Measurements from ENCODE around the gene SDSL.

The SDSL gene

GRCh38 chr12:113396828-113397496, 25.2 kb upstream of the SDSL start:
- DNase-seq, result no peak

- DNase-seq, result no peak
These were observed 24.5 kb upstream of the SDSL start for GRCh38 chr12:113397497-113398197.

GRCh38 chr12:113398346-113399290, 23.6 kb upstream of the SDSL start:
- DNase-seq, result no peak

- no peak for DNase-seq
These were observed 22.7 kb upstream of the SDSL start for GRCh38 chr12:113399490-113399889.

- DNase-seq, result no peak
These were observed 21.8 kb upstream of the SDSL start for GRCh38 chr12:113400362-113400761.

- DNase-seq, result no peak
These were observed 20.8 kb upstream of the SDSL start for GRCh38 chr12:113401066-113402000.

- DNase-seq, result no peak
These were observed 19.5 kb upstream of the SDSL start for GRCh38 chr12:113402586-113403260.

- no peak for DNase-seq
These were observed 18.5 kb upstream of the SDSL start, which contains the start of gene SDS for GRCh38 chr12:113403435-113404415. Gene SDS (minus strand): TSS chr12:113403887. CDS start chr12:113399708, 4,179 bp downstream.

- no peak for DNase-seq
These were observed 16.5 kb upstream of the SDSL start for GRCh38 chr12:113405694-113406093.

- no peak for DNase-seq
These were observed 14.1 kb upstream of the SDSL start for GRCh38 chr12:113407931-113408600.

GRCh38 chr12:113408756-113409298, 13.4 kb upstream of the SDSL start:
- DNase-seq, result no peak

- no peak for DNase-seq
These were observed 12.6 kb upstream of the SDSL start for GRCh38 chr12:113409462-113410124.

- DNase-seq, result peak; percentile 18
These were observed 8.7 kb upstream of the SDSL start for GRCh38 chr12:113413488-113413939.

GRCh38 chr12:113414519-113415038, 7.6 kb upstream of the SDSL start:
- DNase-seq, result no peak

- no peak for DNase-seq
These were observed 6.0 kb upstream of the SDSL start for GRCh38 chr12:113416091-113416754.

GRCh38 chr12:113418213-113418879, 3.8 kb upstream of the SDSL start:
- DNase-seq, result no peak

GRCh38 chr12:113420996-113421595, 1.1 kb upstream of the SDSL start:
- DNase-seq, result no peak
